HG02623 (cell line): ENCODE results near the gene TCEAL5.
"Not testable (repeated sequence)": the region's sequence is repeated elsewhere in the genome, so short reads cannot be mapped to it uniquely, and the experiment has no call there.

Experiments used
- ATAC-seq: cut with Tn5 transposase; IDR thresholded peaks from one replicate; pipeline ENCODE4 v1.9.1; 2021; ENCODE audit warnings: moderate library complexity; ENCODE audit not compliant: unreplicated experiment

Gene TCEAL5

DNA sequence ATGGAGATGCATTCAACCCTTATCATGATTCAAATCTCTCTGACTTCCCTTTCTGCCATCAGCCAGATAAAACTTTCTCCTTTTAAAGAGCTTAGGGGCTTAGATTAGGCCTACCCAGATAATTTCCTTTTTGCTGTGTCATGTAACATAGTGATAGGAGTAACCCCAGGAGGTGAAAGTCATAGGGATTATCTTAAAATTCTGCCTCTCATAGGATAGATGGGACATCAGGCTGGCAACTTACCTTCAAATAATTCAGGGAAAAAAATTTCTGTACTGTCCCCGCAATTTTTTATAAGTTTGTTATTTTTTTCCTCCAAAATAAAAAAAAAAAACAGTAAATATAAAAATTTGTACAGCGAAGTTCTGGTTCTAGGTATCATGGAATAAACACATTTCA lies 40.9 kb downstream of the TCEAL5 start:
- not testable (repeated sequence) for ATAC-seq

DNA sequence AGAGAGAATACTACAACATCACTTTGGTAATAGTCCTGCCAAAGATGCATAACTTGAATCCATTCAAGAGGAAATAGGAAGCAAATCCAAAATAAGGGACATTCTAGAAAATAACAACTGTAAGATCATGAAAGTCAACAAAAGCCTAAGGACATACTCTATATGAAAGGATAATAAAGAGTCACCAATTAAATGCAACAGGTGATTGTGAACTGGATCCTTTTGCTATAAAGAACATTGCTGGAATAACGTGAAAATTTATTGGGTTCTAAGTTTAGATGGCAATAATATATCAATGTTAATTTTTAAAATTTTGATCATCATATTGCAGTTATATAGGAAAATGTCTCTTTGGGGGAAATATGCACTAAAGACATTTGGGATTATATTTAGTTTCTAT lies 41.7 kb downstream of the TCEAL5 start:
- no peak for ATAC-seq

DNA sequence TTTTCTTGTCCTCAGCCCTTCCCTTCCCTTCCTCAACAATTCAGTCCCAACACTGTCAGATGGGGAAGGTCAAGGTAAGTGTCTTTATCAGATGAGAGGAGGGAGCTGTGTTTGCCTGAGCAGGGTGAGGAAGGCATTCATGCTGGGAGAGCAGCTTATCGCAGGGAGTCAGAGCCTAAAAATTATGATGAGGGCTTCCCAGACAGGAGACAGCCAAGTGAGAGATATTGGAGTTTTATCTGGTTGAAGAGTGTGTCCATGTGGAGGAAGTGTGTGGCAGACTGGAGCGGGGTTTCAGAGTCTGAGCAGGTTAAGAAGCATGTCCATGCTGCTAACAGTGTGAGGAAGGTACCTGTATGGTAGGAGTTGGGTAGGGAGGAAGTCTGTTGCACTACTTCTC lies 43.3 kb downstream of the TCEAL5 start:
- ATAC-seq = no peak

GRCh38 chrX:103225918-103226317 lies 50.6 kb downstream of the TCEAL5 start:
- not testable (repeated sequence) for ATAC-seq
